A549 (cell line): ENCODE results near the gene SH3RF3. TPM values are rescaled to one million over a fixed set of nuclear protein-coding genes. Genes with fewer than 3 reads are reported as not detected.

Experiments
- ATAC-seq, 2 experiments: fragments of 200-7000 bp in 1 of 2; fragments of >200 bp in 1 of 2; cut with Nextera tagmentation in 1 of 2; cut with Tn5 transposase in 1 of 2; 3 replicates each; pipeline versions ENCODE4 v1.8.0 to v1.9.1; 2018 to 2020; ENCODE audit warnings: mild to moderate bottlenecking in 1 of 2, moderate library complexity in 1 of 2
- CTCF ChIA-PET: fragments of 300-600 bp; sonication (Branson Sonifier 250); formaldehyde crosslinking; extraction: SDS; loops from one replicate; lab custom pipeline; 2021; ENCODE audit warnings: antibody characterized with exemption, inconsistent platforms; lab: Yijun Ruan, JAX
- POLR2A ChIA-PET: fragments of 350-600 bp; formaldehyde crosslinking; extraction: SDS; loops from one replicate; lab custom pipeline; 2021; ENCODE audit warnings: antibody characterized with exemption, inconsistent platforms; lab: Yijun Ruan, JAX
- DNase-seq, 2 experiments: peaks; one replicate each; pipeline versions ENCODE4 v3.0.0 to v3.0.0-alpha.2; 2011 to 2016; ENCODE audit warnings: low read depth in 1 of 2, low spot score in 1 of 2
- FAIRE-seq: peaks from 2 replicates; lab custom pipeline; 2011; peaks lifted over from hg19 to GRCh38; lab: Jason Lieb, UNC
- H3K27ac ChIP-seq, 2 experiments: fragments of >200 bp; sonication (Bioruptor Twin); formaldehyde crosslinking; 3 replicates each; pipeline ENCODE4 v1.5.1; 2016 to 2017
- H3K4me1 ChIP-seq: fragments of >200 bp; sonication (Bioruptor Twin); formaldehyde crosslinking; 3 replicates; pipeline ENCODE4 v1.6.1; 2016
- H3K4me2 ChIP-seq: fragments of >200 bp; sonication (Bioruptor Twin); formaldehyde crosslinking; 3 replicates; pipeline ENCODE4 v1.6.1; 2016
- H3K4me3 ChIP-seq: fragments of >200 bp; sonication (Bioruptor Twin); formaldehyde crosslinking; 3 replicates; pipeline ENCODE4 v1.5.1; 2016
- H3K9me3 ChIP-seq: fragments of >200 bp; sonication (Bioruptor Twin); formaldehyde crosslinking; 3 replicates; pipeline ENCODE4 v1.6.1; 2016
- CBX8 ChIP-seq: fragments of 200-600 bp; sonication (generic); IDR thresholded peaks from 2 replicates; pipeline ENCODE4 v1.6.1; 2016
- CEBPB ChIP-seq, 2 experiments: fragments of >200 bp in 1 of 2; sonication (Bioruptor Twin) in 1 of 2; formaldehyde crosslinking in 1 of 2; IDR thresholded peaks; 2 replicates each; pipeline ENCODE4 v1.6.1; 2012 to 2016
- CHD4 ChIP-seq: fragments of 200-600 bp; sonication (generic); IDR thresholded peaks from 2 replicates; pipeline ENCODE4 v1.6.1; 2016; ENCODE audit warnings: antibody characterized with exemption, mild to moderate bottlenecking, borderline replicate concordance
- CTCF ChIP-seq: fragments of >200 bp; sonication (Bioruptor Twin); formaldehyde crosslinking; IDR thresholded peaks from 3 replicates; pipeline ENCODE4 v1.5.1; 2016
- EHMT2 ChIP-seq: fragments of 200-600 bp; sonication (generic); IDR thresholded peaks from 2 replicates; pipeline ENCODE4 v1.6.1; 2016; ENCODE audit warnings: antibody characterized with exemption, low read depth, mild to moderate bottlenecking, moderate library complexity
- EP300 ChIP-seq, 2 experiments: fragments of >200 bp; sonication (Bioruptor Twin); formaldehyde crosslinking; IDR thresholded peaks; 2 replicates in 1 of 2; 3 replicates in 1 of 2; pipeline ENCODE4 v1.6.1; 2016 to 2017
- FOXS1 ChIP-seq: fragments of 250-450 bp; sonication (Bioruptor Pico); IDR thresholded peaks from 2 replicates; pipeline ENCODE4 v1.5.0; 2020; ENCODE audit warnings: mild to moderate bottlenecking, moderate library complexity
- HMGXB4 ChIP-seq: fragments of 250-450 bp; sonication (Bioruptor Pico); IDR thresholded peaks from 2 replicates; pipeline ENCODE4 v1.5.0; 2021; ENCODE audit warnings: mild to moderate bottlenecking, moderate library complexity, borderline replicate concordance
- HOXB13 ChIP-seq: fragments of 250-450 bp; sonication (Bioruptor Pico); IDR thresholded peaks from 2 replicates; pipeline ENCODE4 v1.5.0; 2020; ENCODE audit warnings: low read depth, mild to moderate bottlenecking, moderate library complexity
- JUN ChIP-seq, 2 experiments: fragments of >200 bp; sonication (Bioruptor Twin); formaldehyde crosslinking; IDR thresholded peaks; 2 replicates in 1 of 2; 3 replicates in 1 of 2; pipeline ENCODE4 v1.6.1; 2016 to 2017
- MYC ChIP-seq: IDR thresholded peaks from 2 replicates; pipeline ENCODE4 v1.6.1; 2012; ENCODE audit warnings: mild to moderate bottlenecking, inconsistent platforms, low read length, improper control_type of control experiment, borderline replicate concordance
- NFE2L2 ChIP-seq: fragments of 150-350 bp; conservative IDR thresholded peaks from 2 replicates; pipeline ENCODE4 v1.6.1; 2014; ENCODE audit warnings: low read length
- NPAS2 ChIP-seq: fragments of 250-450 bp; sonication (Bioruptor Pico); IDR thresholded peaks from 2 replicates; pipeline ENCODE4 v1.8.0; 2022; ENCODE audit warnings: mild to moderate bottlenecking, moderate library complexity, borderline replicate concordance
- PBX3 ChIP-seq: IDR thresholded peaks from 2 replicates; pipeline ENCODE4 v1.6.1; 2012
- PHF8 ChIP-seq: fragments of 200-600 bp; sonication (generic); IDR thresholded peaks from 2 replicates; pipeline ENCODE4 v1.6.1; 2016; ENCODE audit warnings: low read depth, mild to moderate bottlenecking, antibody characterized with exemption, moderate library complexity, borderline replicate concordance
- POLR2AphosphoS2 ChIP-seq: conservative IDR thresholded peaks from 2 replicates; pipeline ENCODE4 v1.6.1; 2012; ENCODE audit warnings: low read length, improper control_type of control experiment, inconsistent platforms
- RAD21 ChIP-seq, 2 experiments: fragments of >200 bp in 1 of 2; sonication (Bioruptor Twin) in 1 of 2; formaldehyde crosslinking in 1 of 2; IDR thresholded peaks in 1 of 2; conservative IDR thresholded peaks in 1 of 2; 2 replicates in 1 of 2; 3 replicates in 1 of 2; pipeline ENCODE4 v1.6.1; 2012 to 2018; ENCODE audit warnings: inconsistent platforms in 1 of 2
- RFX5 ChIP-seq: fragments of 450-650 bp; IDR thresholded peaks from 2 replicates; pipeline ENCODE4 v1.7.1; 2014; ENCODE audit warnings: antibody characterized with exemption, mild to moderate bottlenecking, moderate library complexity
- SMC3 ChIP-seq: fragments of >200 bp; sonication (Bioruptor Twin); formaldehyde crosslinking; IDR thresholded peaks from 3 replicates; pipeline ENCODE4 v1.6.1; 2018; ENCODE audit warnings: inconsistent platforms
- TFCP2L1 ChIP-seq: fragments of 250-450 bp; sonication (Bioruptor Pico); IDR thresholded peaks from 2 replicates; pipeline ENCODE4 v1.5.0; 2021; ENCODE audit warnings: mild to moderate bottlenecking
- USF2 ChIP-seq: fragments of 450-650 bp; IDR thresholded peaks from 2 replicates; pipeline ENCODE4 v1.6.1; 2014; ENCODE audit warnings: antibody characterized with exemption
- ZNF302 ChIP-seq: fragments of 250-450 bp; sonication (Bioruptor Pico); IDR thresholded peaks from 2 replicates; pipeline ENCODE4 v1.9.0; 2021; ENCODE audit warnings: inconsistent platforms, mild to moderate bottlenecking, moderate library complexity
- WGBS: methylation state at CpG from one replicate; pipeline ENCODE4 v1.1.6; 2017; ENCODE audit errors: missing lambda C conversion rate; 5-methylcytosine and 5-hydroxymethylcytosine counted together
- polyA plus RNA-seq, 4 experiments: library from polyadenylated mRNA; depleted of rRNA in 3 of 4; stranded (reverse); fragments of >200 nt; fragmentation: RNase III in 1 of 4; extraction: RNeasy Plus Mini Kit Qiagen cat#74134 plus additional on column Dnase treatment in 1 of 4; gene quantifications; 2 replicates in 3 of 4; 3 replicates in 1 of 4; pipeline ENCODE4 v1.2.3, GENCODE V29; 2011 to 2017

The SH3RF3 gene
- polyA plus RNA-seq, 2 of the 4 experiments (the other 2 are of a cell fraction) = 0.04 to 0.21 TPM

GRCh38 chr2:109542384-109542783 lies 413.4 kb downstream of the SH3RF3 start:
- POLR2A ChIA-PET = no interaction called here

GRCh38 chr2:109545828-109546713 lies 417.1 kb downstream of the SH3RF3 start:
- WGBS = 32% methylated on average over 10 of the region's 10 CpGs
- DNase-seq = peak; percentile 24 to 69
- peak; percentile 89 to 92 for ATAC-seq
- POLR2A ChIA-PET = interaction anchor here (0.7 to 2.1 kb wide), 4 partner anchors 63 to 190 kb away, joined by 3 to 5 read pairs (median 3); partner anchors contain the start of genes SEPTIN10 and SOWAHC
- Histone ChIP-seq H3K4me2 (no peak overlapping the region), H3K4me1 (peaks cover 4% of the 10 kb centered on the region; the same call in 2 of the 3 replicates), H3K27ac (no peak overlapping the region)
- CTCF ChIA-PET = interaction anchor here (0.6 to 7.9 kb wide), 44 partner anchors 8 to 418 kb away, joined by 3 to 101 read pairs (median 6); partner anchors contain the start of genes SEPTIN10 and SOWAHC
- no peak for TF ChIP-seq PBX3
- TF ChIP-seq POLR2AphosphoS2 = no peak
- no peak for TF ChIP-seq ZNF302 (CRISPR knock-in tag)
- TF ChIP-seq CBX8 = no peak
- TF ChIP-seq EP300 (IDR thresholded peaks at IDR 0.05) = no peak
- no peak for TF ChIP-seq NPAS2 (CRISPR knock-in tag)
- peak; percentile 96 to 97 for TF ChIP-seq RAD21 (conservative IDR thresholded peaks at IDR 0.05 in 1 of 2, IDR thresholded peaks at IDR 0.05 in 1 of 2)
- 0 out of 4 replicates have a peak, but pooled peaks of 1 of the 2 experiments have one; percentile 8 for TF ChIP-seq CEBPB (IDR thresholded peaks at IDR 0.05)
- TF ChIP-seq USF2 = no peak
- TF ChIP-seq PHF8 = no peak
- no peak for TF ChIP-seq MYC
- peak; percentile 90 for TF ChIP-seq CTCF
- peak; percentile 92 for TF ChIP-seq SMC3
- TF ChIP-seq, all 56 proteins: peak for 4
- peak; percentile 43 for FAIRE-seq
- Histone ChIP-seq H3K4me3 (no peak overlapping the region), H3K9me3 (no peaks in the 10 kb centered on the region)

More at GRCh38 chr2:109542384-109542783, 413.4 kb downstream of the SH3RF3 start:
- no peak overlapping the region for H3K4me3 ChIP-seq
- no peak overlapping the region for H3K27ac ChIP-seq
- peaks cover 4% of the 10 kb centered on the region; the same call in 2 of the 3 replicates for H3K4me1 ChIP-seq
- 90% methylated on average over 6 of the region's 6 CpGs for WGBS
- CTCF ChIA-PET = interaction anchor here (0.8 to 2.6 kb wide), 7 partner anchors 9 to 193 kb away, joined by 3 to 10 read pairs (median 4); no protein-coding TSS in a partner anchor
- FAIRE-seq = no peak
- no peak for DNase-seq
- no peak for TF ChIP-seq CHD4
- TF ChIP-seq PHF8 = no peak
- ATAC-seq = no peak
- H3K9me3 ChIP-seq = no peaks in the 10 kb centered on the region
- H3K4me2 ChIP-seq = no peak overlapping the region

- peaks cover 4% of the 10 kb centered on the region; the same call in 2 of the 3 replicates for H3K4me1 ChIP-seq
- 81% methylated on average over 2 of the region's 2 CpGs for WGBS
- no peak overlapping the region for H3K4me3 ChIP-seq
- H3K4me2 ChIP-seq = no peak overlapping the region
- DNase-seq (no peak), FAIRE-seq (no peak), ATAC-seq (no peak; a peak in 1 of 6 replicates)
- H3K27ac ChIP-seq = no peak overlapping the region
- CTCF ChIA-PET = interaction anchor here (0.9 to 7.9 kb wide), 18 partner anchors 9 to 405 kb away, joined by 3 to 101 read pairs (median 10); partner anchors contain the start of genes SEPTIN10 and SOWAHC
- H3K9me3 ChIP-seq = no peaks in the 10 kb centered on the region
- POLR2A ChIA-PET = interaction anchor here (1.2 kb wide), 1 partner anchor 67 kb away, joined by 6 read pairs; the partner anchor contains the start of genes SEPTIN10 and SOWAHC
- no peak for TF ChIP-seq TFCP2L1 (CRISPR knock-in tag)
- no peak for TF ChIP-seq EHMT2
- TF ChIP-seq NFE2L2 = no peak
- TF ChIP-seq FOXS1 (CRISPR knock-in tag) = no peak
- TF ChIP-seq HOXB13 (CRISPR knock-in tag) = no peak
- TF ChIP-seq HMGXB4 (CRISPR knock-in tag) = no peak
- TF ChIP-seq JUN (IDR thresholded peaks at IDR 0.05) = no peak
- TF ChIP-seq RFX5 = no peak
- no peak for TF ChIP-seq CTCF
Measured at GRCh38 chr2:109547280-109547679, 418.3 kb downstream of the SH3RF3 start.
